ENCODE results near the gene GALC. TPM values are rescaled to one million over a fixed set of nuclear protein-coding genes. Genes with fewer than 3 reads are reported as not detected.

The GALC gene
- polyA plus RNA-seq, 1 donor from 2014 or later = 42.6 TPM

GRCh38 chr14:88004506-88005036 is 11.6 kb upstream of the GALC start:
- TF ChIP-seq RAD21 (conservative IDR thresholded peaks at IDR 0.05) = no peak
- no peak for TF ChIP-seq SMC3 (conservative IDR thresholded peaks at IDR 0.05; ENCODE audit: poor library complexity)
- TF ChIP-seq MXI1 (conservative IDR thresholded peaks at IDR 0.05; ENCODE audit: poor library complexity, severe bottlenecking) = no peak
- TF ChIP-seq TAF1 (IDR thresholded peaks at IDR 0.05; ENCODE audit: low read depth) = no peak
- TF ChIP-seq EZH2 (IDR thresholded peaks at IDR 0.05; ENCODE audit: borderline replicate concordance, insufficient read depth, low read length, poor library complexity, severe bottlenecking) = no peak
- TF ChIP-seq EP300 (conservative IDR thresholded peaks at IDR 0.05; ENCODE audit: poor library complexity, severe bottlenecking) = no peak
- no peak for TF ChIP-seq CTCF (IDR thresholded peaks at IDR 0.05; ENCODE audit: poor library complexity, severe bottlenecking)
- no peak for TF ChIP-seq REST (IDR thresholded peaks at IDR 0.05; ENCODE audit: borderline replicate concordance)
- no peak for TF ChIP-seq POLR2AphosphoS5 (IDR thresholded peaks at IDR 0.05)
- Histone ChIP-seq H3F3A (ENCODE audit: insufficient read depth, low read length, poor library complexity, severe bottlenecking) (no peaks in the 10 kb centered on the region), H3K4me3 (ENCODE audit: low read length) (no peak overlapping the region), H3K27me3 (ENCODE audit: insufficient read depth, low read depth, low read length) (no peaks in the 10 kb centered on the region), H3K27ac (ENCODE audit: low read length) (no peak overlapping the region), H3K36me3 (ENCODE audit: insufficient read depth, low read length) (no peaks in the 10 kb centered on the region), H3K9ac (ENCODE audit: low read length) (no peak overlapping the region), H3K4me2 (ENCODE audit: low read length) (no peak overlapping the region), H3K79me2 (replicated peaks; ENCODE audit: insufficient read depth, low read length) (no peaks in the 10 kb centered on the region), H3K9me3 (ENCODE audit: low read length) (no peaks in the 10 kb centered on the region), H3K9me2 (ENCODE audit: insufficient read depth, low read length) (no peaks in the 10 kb centered on the region), H4K20me1 (ENCODE audit: insufficient read depth) (no peaks in the 10 kb centered on the region), H2AFZ (ENCODE audit: low read depth, low read length) (no peak overlapping the region)

DNA sequence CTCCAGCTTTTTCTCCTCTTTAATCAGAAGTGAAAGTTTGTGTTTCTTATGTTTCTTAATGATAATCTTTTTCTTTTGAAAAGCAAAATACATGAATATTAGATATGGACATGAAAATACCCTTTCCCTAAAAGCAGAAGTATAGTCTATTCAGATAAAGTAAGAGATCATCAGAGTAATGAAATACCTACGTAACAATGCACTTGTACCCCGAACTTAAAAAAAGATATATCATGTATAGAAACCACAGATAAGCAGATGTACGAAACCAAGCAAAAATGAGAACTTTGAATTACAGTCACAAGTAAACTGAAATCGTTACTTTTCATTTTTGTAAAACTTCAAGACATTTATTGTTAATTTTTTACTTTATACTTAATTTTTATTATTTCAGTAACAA is 10.4 kb upstream of the GALC start:
- Histone ChIP-seq H3K4me3 (ENCODE audit: low read length) (no peak overlapping the region), H3K36me3 (ENCODE audit: insufficient read depth, low read length) (no peaks in the 10 kb centered on the region), H3K9ac (ENCODE audit: low read length) (no peak overlapping the region), H3K9me2 (ENCODE audit: insufficient read depth, low read length) (no peaks in the 10 kb centered on the region), H3K27ac (ENCODE audit: low read length) (no peak overlapping the region), H3K79me2 (replicated peaks; ENCODE audit: insufficient read depth, low read length) (no peaks in the 10 kb centered on the region), H3K9me3 (ENCODE audit: low read length) (no peaks in the 10 kb centered on the region), H3K4me2 (ENCODE audit: low read length) (no peak overlapping the region), H4K20me1 (ENCODE audit: insufficient read depth) (no peaks in the 10 kb centered on the region), H3K27me3 (ENCODE audit: insufficient read depth, low read depth, low read length) (no peaks in the 10 kb centered on the region), H2AFZ (ENCODE audit: low read depth, low read length) (no peak overlapping the region), H3F3A (ENCODE audit: insufficient read depth, low read length, poor library complexity, severe bottlenecking) (no peaks in the 10 kb centered on the region)
- TF ChIP-seq EP300 (conservative IDR thresholded peaks at IDR 0.05; ENCODE audit: poor library complexity, severe bottlenecking) (no peak), POLR2AphosphoS5 (IDR thresholded peaks at IDR 0.05) (no peak), RAD21 (conservative IDR thresholded peaks at IDR 0.05) (no peak), TAF1 (IDR thresholded peaks at IDR 0.05; ENCODE audit: low read depth) (no peak), CTCF (IDR thresholded peaks at IDR 0.05; ENCODE audit: poor library complexity, severe bottlenecking) (no peak), EZH2 (IDR thresholded peaks at IDR 0.05; ENCODE audit: borderline replicate concordance, insufficient read depth, low read length, poor library complexity, severe bottlenecking) (no peak), SMC3 (conservative IDR thresholded peaks at IDR 0.05; ENCODE audit: poor library complexity) (no peak), REST (IDR thresholded peaks at IDR 0.05; ENCODE audit: borderline replicate concordance) (no peak), MXI1 (conservative IDR thresholded peaks at IDR 0.05; ENCODE audit: poor library complexity, severe bottlenecking) (no peak)
